HepG2 (cell line): ENCODE data around the gene SPNS1. TPM values are rescaled to one million over a fixed set of nuclear protein-coding genes. Genes with fewer than 3 reads are reported as not detected.

Experiments
- ARNT ChIP-seq: fragments of 450-650 bp; IDR thresholded peaks from 2 replicates; pipeline ENCODE4 v1.6.1; 2017
- ATF7-NPFF ChIP-seq: sonication (generic); formaldehyde crosslinking; IDR thresholded peaks from 2 replicates; pipeline ENCODE4 v1.8.1; 2023; ENCODE audit warnings: mild to moderate bottlenecking, low read depth, missing genetic modification reagents, moderate library complexity
- CBX5 ChIP-seq: sonication (generic); formaldehyde crosslinking; IDR thresholded peaks from 2 replicates; pipeline ENCODE4 v1.4.0; 2020; ENCODE audit warnings: missing genetic modification reagents, borderline replicate concordance
- GFI1 ChIP-seq: sonication (generic); formaldehyde crosslinking; IDR thresholded peaks from 2 replicates; pipeline ENCODE4 v1.5.0; 2020; ENCODE audit warnings: missing genetic modification reagents, mild to moderate bottlenecking, borderline replicate concordance
- GZF1 ChIP-seq: sonication (generic); formaldehyde crosslinking; IDR thresholded peaks from 2 replicates; pipeline ENCODE4 v1.5.1; 2020; ENCODE audit warnings: mild to moderate bottlenecking, missing genetic modification reagents
- HDAC6 ChIP-seq: fragments of 200-600 bp; sonication (generic); IDR thresholded peaks from 2 replicates; pipeline ENCODE4 v1.7.0; 2017; ENCODE audit warnings: mild to moderate bottlenecking, antibody characterized with exemption, low read length, low read depth
- HINFP ChIP-seq: sonication (generic); formaldehyde crosslinking; IDR thresholded peaks from 2 replicates; pipeline ENCODE4 v1.4.0; 2020; ENCODE audit warnings: low read depth, mild to moderate bottlenecking, missing genetic modification reagents
- POGZ ChIP-seq: sonication (generic); formaldehyde crosslinking; IDR thresholded peaks from 2 replicates; pipeline ENCODE4 v1.4.0; 2020; ENCODE audit warnings: mild to moderate bottlenecking, missing genetic modification reagents
- PTBP1 ChIP-seq: fragments of 200-400 bp; formaldehyde crosslinking; IDR thresholded peaks from 2 replicates; pipeline ENCODE4 v1.6.1; 2018; ENCODE audit warnings: low read length, low read depth; ENCODE audit not compliant: poor library complexity, severe bottlenecking
- STAT5B ChIP-seq: sonication (generic); formaldehyde crosslinking; IDR thresholded peaks from 2 replicates; pipeline ENCODE4 v1.4.0; 2020; ENCODE audit warnings: missing genetic modification reagents
- TMF1 ChIP-seq: sonication (generic); formaldehyde crosslinking; IDR thresholded peaks from 2 replicates; pipeline ENCODE4 v1.8.1; 2022; ENCODE audit warnings: low read depth, missing genetic modification reagents
- UBTF ChIP-seq: sonication (generic); formaldehyde crosslinking; IDR thresholded peaks from 2 replicates; pipeline ENCODE4 v1.4.0; 2020; ENCODE audit warnings: mild to moderate bottlenecking, missing genetic modification reagents
- ZBTB3 ChIP-seq: sonication (generic); formaldehyde crosslinking; IDR thresholded peaks from 2 replicates; pipeline ENCODE4 v1.4.0; 2020; ENCODE audit warnings: low read depth, mild to moderate bottlenecking, moderate library complexity, missing genetic modification reagents, borderline replicate concordance
- ZMYM4 ChIP-seq: sonication (generic); formaldehyde crosslinking; IDR thresholded peaks from 2 replicates; pipeline ENCODE4 v1.8.1; 2023; ENCODE audit warnings: mild to moderate bottlenecking, missing genetic modification reagents
- ZNF180 ChIP-seq: sonication (generic); formaldehyde crosslinking; IDR thresholded peaks from 2 replicates; pipeline ENCODE4 v1.4.0; 2020; ENCODE audit warnings: low read depth, missing genetic modification reagents, borderline replicate concordance
- ZNF230 ChIP-seq: sonication (generic); formaldehyde crosslinking; IDR thresholded peaks from 2 replicates; pipeline ENCODE4 v1.4.0; 2020; ENCODE audit warnings: mild to moderate bottlenecking, missing genetic modification reagents
- ZNF275 ChIP-seq: sonication (generic); formaldehyde crosslinking; IDR thresholded peaks from 2 replicates; pipeline ENCODE4 v1.8.0; 2022; ENCODE audit warnings: missing genetic modification reagents, mild to moderate bottlenecking, inconsistent platforms, borderline replicate concordance
- ZNF3 ChIP-seq: IDR thresholded peaks from 2 replicates; pipeline ENCODE4 v1.7.0; 2017; ENCODE audit warnings: inconsistent platforms
- ZNF441 ChIP-seq: sonication (generic); formaldehyde crosslinking; IDR thresholded peaks from 2 replicates; pipeline ENCODE4 v1.7.0; 2021; ENCODE audit warnings: missing genetic modification reagents, borderline replicate concordance
- ZNF703 ChIP-seq: sonication (generic); formaldehyde crosslinking; IDR thresholded peaks from 2 replicates; pipeline ENCODE4 v1.5.1; 2020; ENCODE audit warnings: missing genetic modification reagents, mild to moderate bottlenecking, moderate library complexity, borderline replicate concordance
- ZNF782 ChIP-seq: sonication (generic); formaldehyde crosslinking; IDR thresholded peaks from 2 replicates; pipeline ENCODE4 v1.4.0; 2020; ENCODE audit warnings: missing genetic modification reagents, mild to moderate bottlenecking, borderline replicate concordance
- ZSCAN20 ChIP-seq: sonication (generic); formaldehyde crosslinking; IDR thresholded peaks from 2 replicates; pipeline ENCODE4 v1.4.0; 2020; ENCODE audit warnings: missing genetic modification reagents, mild to moderate bottlenecking, borderline replicate concordance
- polyA plus RNA-seq, 8 experiments: library from polyadenylated mRNA; depleted of rRNA in 3 of 8; stranded (reverse) in 7 of 8; unstranded in 1 of 8; fragments of >200 nt; fragmentation: Illumina TruSeq in 4 of 8; extraction: Trizol in 4 of 8; gene quantifications; 2 replicates each; pipeline versions ENCODE4 v1.2.1 to v1.2.3, GENCODE V29; 2011 to 2016; ENCODE audit warnings: low read depth in 4 of 8, missing spikeins in 1 of 8, mixed read lengths in 1 of 8; ENCODE audit not compliant: insufficient read depth in 1 of 8
- total RNA-seq, 5 experiments: library from RNA; depleted of rRNA; stranded (reverse); fragments of >200 nt; fragmentation: Illumina TruSeq; extraction: Trizol; gene quantifications; 2 replicates each; pipeline ENCODE4 v1.2.3, GENCODE V29; 2016; ENCODE audit warnings: low read depth in 1 of 5
- TF ChIP-seq, protein P1 (sequence below): sonication (generic); formaldehyde crosslinking; IDR thresholded peaks from 2 replicates; pipeline ENCODE4 v1.5.0; 2020; ENCODE audit warnings: mild to moderate bottlenecking, missing genetic modification reagents

Gene SPNS1
- total and polyA plus RNA-seq, 2 of the 13 experiments (the other 11 are each of a cell fraction or from before 2014, with no cell fraction given), result 25.6 to 38.8 TPM

DNA sequence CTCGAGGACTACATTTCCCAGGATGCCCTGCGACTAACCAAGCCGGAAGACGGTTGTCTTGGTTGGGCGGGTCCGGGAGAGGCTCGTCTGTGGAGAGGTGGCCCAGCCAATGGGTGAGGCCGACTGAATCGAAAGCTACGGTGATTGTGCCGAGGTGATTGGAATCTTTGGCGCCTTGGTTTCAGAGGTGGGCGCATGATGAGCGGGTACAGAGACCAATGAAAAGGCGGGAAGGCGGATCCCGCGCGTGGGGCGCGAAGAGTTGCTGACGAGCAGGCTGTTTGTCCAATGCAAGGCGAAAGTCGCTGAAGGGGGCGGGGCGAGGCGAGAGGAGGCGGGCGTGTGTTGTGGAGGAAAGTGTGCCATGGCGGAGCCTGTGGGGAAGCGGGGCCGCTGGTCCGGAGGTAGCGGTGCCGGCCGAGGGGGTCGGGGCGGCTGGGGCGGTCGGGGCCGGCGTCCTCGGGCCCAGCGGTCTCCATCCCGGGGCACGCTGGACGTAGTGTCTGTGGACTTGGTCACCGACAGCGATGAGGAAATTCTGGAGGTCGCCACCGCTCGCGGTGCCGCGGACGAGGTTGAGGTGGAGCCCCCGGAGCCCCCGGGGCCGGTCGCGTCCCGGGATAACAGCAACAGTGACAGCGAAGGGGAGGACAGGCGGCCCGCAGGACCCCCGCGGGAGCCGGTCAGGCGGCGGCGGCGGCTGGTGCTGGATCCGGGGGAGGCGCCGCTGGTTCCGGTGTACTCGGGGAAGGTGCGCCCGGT is 23.7 kb upstream of the SPNS1 start, which contains the start of gene NFATC2IP (continued):
- TF ChIP-seq ZNF703, result no peak
- no peak for TF ChIP-seq PTBP1
- no peak for TF ChIP-seq HINFP (CRISPR knock-in tag)
- TF ChIP-seq ZNF782, result peak; percentile 86; the same call in 1 of the 2 replicates
- TF ChIP-seq ZNF180 (CRISPR knock-in tag), result no peak
- 0 out of 2 replicates have a peak, but pooled peaks have one; percentile 43 for TF ChIP-seq ZNF275 (CRISPR knock-in tag)
- peak; percentile 71; the same call in 1 of the 2 replicates for TF ChIP-seq ZMYM4 (CRISPR knock-in tag)
- no peak for TF ChIP-seq ZBTB3
- TF ChIP-seq ZNF230 (CRISPR knock-in tag), result peak; percentile 85; the same call in 1 of the 2 replicates
- TF ChIP-seq TMF1 (CRISPR knock-in tag), result no peak
- peak; percentile 71 for TF ChIP-seq POGZ (CRISPR knock-in tag)
- TF ChIP-seq GZF1 (CRISPR knock-in tag), result no peak
- TF ChIP-seq, protein P1, sequence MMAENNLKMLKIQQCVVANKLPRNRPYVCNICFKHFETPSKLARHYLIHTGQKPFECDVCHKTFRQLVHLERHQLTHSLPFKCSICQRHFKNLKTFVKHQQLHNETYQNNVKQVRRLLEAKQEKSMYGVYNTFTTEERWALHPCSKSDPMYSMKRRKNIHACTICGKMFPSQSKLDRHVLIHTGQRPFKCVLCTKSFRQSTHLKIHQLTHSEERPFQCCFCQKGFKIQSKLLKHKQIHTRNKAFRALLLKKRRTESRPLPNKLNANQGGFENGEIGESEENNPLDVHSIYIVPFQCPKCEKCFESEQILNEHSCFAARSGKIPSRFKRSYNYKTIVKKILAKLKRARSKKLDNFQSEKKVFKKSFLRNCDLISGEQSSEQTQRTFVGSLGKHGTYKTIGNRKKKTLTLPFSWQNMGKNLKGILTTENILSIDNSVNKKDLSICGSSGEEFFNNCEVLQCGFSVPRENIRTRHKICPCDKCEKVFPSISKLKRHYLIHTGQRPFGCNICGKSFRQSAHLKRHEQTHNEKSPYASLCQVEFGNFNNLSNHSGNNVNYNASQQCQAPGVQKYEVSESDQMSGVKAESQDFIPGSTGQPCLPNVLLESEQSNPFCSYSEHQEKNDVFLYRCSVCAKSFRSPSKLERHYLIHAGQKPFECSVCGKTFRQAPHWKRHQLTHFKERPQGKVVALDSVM (CRISPR knock-in tag), result peak; percentile 53; the same call in 1 of the 2 replicates
- TF ChIP-seq GFI1 (CRISPR knock-in tag), result no peak
- no peak for TF ChIP-seq HDAC6
- no peak for TF ChIP-seq CBX5 (CRISPR knock-in tag)
- TF ChIP-seq ZSCAN20 (CRISPR knock-in tag), result peak; percentile 65; the same call in 1 of the 2 replicates
- no peak for TF ChIP-seq ARNT
- TF ChIP-seq UBTF (CRISPR knock-in tag), result peak; percentile 83
- no peak; the same call in 1 of the 2 replicates for TF ChIP-seq STAT5B
- no peak for TF ChIP-seq ZNF441 (CRISPR knock-in tag)
- no peak for TF ChIP-seq ZNF3
- peak; percentile 75; the same call in 1 of the 2 replicates for TF ChIP-seq ATF7-NPFF (CRISPR knock-in tag)
